ENCODE results near the gene SBK3. TPM values are rescaled to one million over a fixed set of nuclear protein-coding genes. Genes with fewer than 3 reads are reported as not detected.
"Not testable (repeated sequence)": the region's sequence is repeated elsewhere in the genome, so short reads cannot be mapped to it uniquely, and the experiment has no call there.

SBK3 gene
- total RNA-seq, 2 donors from 2014 or later, result 55.3 to 62.7 TPM

- DNase-seq (peak; percentile 66), ATAC-seq (peak; percentile 77 to 83)
- intact Hi-C loops (cut with DNase I), result loop anchor here in 1 of 2 donors (5.0 kb wide), 1 partner anchor 41 kb away; no protein-coding TSS in a partner anchor
Observed at GRCh38 chr19:55546011-55546410, 668 bp upstream of the SBK3 start.

- intact Hi-C loops (cut with DNase I), result loop anchor here in 1 of 2 donors (5.0 kb wide), 1 partner anchor 42 kb away; no protein-coding TSS in a partner anchor
- DNase-seq (no peak), ATAC-seq (peak in 1 of 2 donors; percentile 23)
Observed at GRCh38 chr19:55544776-55545439, 435 bp downstream of the SBK3 start.

GRCh38 chr19:55544014-55544413 lies 1.3 kb downstream of the SBK3 start:
- DNase-seq (no peak), ATAC-seq (no peak)
- intact Hi-C loops (cut with DNase I), result no loop called here

GRCh38 chr19:55543567-55543966 lies 1.8 kb downstream of the SBK3 start:
- DNase-seq, result no peak
- intact Hi-C loops (cut with DNase I), result no loop called here
- ATAC-seq, result no peak

GRCh38 chr19:55542292-55542855 lies 3.0 kb downstream of the SBK3 start:
- intact Hi-C loops (cut with DNase I), result no loop called here
- ATAC-seq, result no peak
- no peak for DNase-seq

- DNase-seq (no peak), ATAC-seq (no peak)
- intact Hi-C loops (cut with DNase I), result no loop called here
Observed at GRCh38 chr19:55541091-55541490, 4.3 kb downstream of the SBK3 start.

- no peak for ATAC-seq
- no peak for DNase-seq
- intact Hi-C loops (cut with DNase I), result no loop called here
Observed at GRCh38 chr19:55540619-55541018, 4.7 kb downstream of the SBK3 start.

- ATAC-seq (no peak), DNase-seq (no peak)
- intact Hi-C loops (cut with DNase I), result no loop called here
Observed at GRCh38 chr19:55539090-55539984, 6.0 kb downstream of the SBK3 start.

GRCh38 chr19:55538132-55538531 lies 7.2 kb downstream of the SBK3 start:
- DNase-seq (no peak), ATAC-seq (no peak)
- intact Hi-C loops (cut with DNase I), result no loop called here

GRCh38 chr19:55537741-55538111 lies 7.6 kb downstream of the SBK3 start:
- no peak for DNase-seq
- no peak for ATAC-seq
- intact Hi-C loops (cut with DNase I), result no loop called here

- DNase-seq (peak; percentile 74), ATAC-seq (peak; percentile 79 to 88)
- intact Hi-C loops (cut with DNase I), result no loop called here
Observed at GRCh38 chr19:55536951-55537740, 8.2 kb downstream of the SBK3 start, which contains the start of gene SBK2. Gene SBK2, minus strand, starts transcription at chr19:55537133. Its CDS starts 839 bp downstream, at chr19:55536294.

GRCh38 chr19:55536366-55536765 lies 9.0 kb downstream of the SBK3 start:
- intact Hi-C loops (cut with DNase I), result no loop called here
- DNase-seq (no peak), ATAC-seq (peak in 1 of 2 donors; percentile 13)

- no peak for DNase-seq
- peak; percentile 10 to 21 for ATAC-seq
- intact Hi-C loops (cut with DNase I), result no loop called here
Observed at GRCh38 chr19:55535965-55536350, 9.4 kb downstream of the SBK3 start.

- no peak for DNase-seq
- ATAC-seq, result peak in 1 of 2 donors; percentile 25
- intact Hi-C loops (cut with DNase I), result no loop called here
Observed at GRCh38 chr19:55535173-55535964, 10.0 kb downstream of the SBK3 start.

- intact Hi-C loops (cut with DNase I), result not testable (repeated sequence)
Observed at GRCh38 chr19:55534280-55534679, 11.1 kb downstream of the SBK3 start.

GRCh38 chr19:55530996-55531395 lies 14.3 kb downstream of the SBK3 start:
- DNase-seq (no peak), ATAC-seq (no peak)
- intact Hi-C loops (cut with DNase I), result no loop called here

More at GRCh38 chr19:55534280-55534679, 11.1 kb downstream of the SBK3 start:
- not testable (repeated sequence) for DNase-seq, ATAC-seq

GRCh38 chr19:55529636-55530234 lies 15.6 kb downstream of the SBK3 start:
- ATAC-seq (no peak), DNase-seq (no peak)
- intact Hi-C loops (cut with DNase I), result no loop called here

All from left cardiac atrium (tissue), 4 donors.